NK-92 (cell line): Measurements from ENCODE around the gene VAV3.

Source experiments
- DNase-seq: peaks from one replicate; lab custom pipeline; 2025; ENCODE audit not compliant: unreplicated experiment; lab: John Stamatoyannopoulos, UW

The VAV3 gene

DNA sequence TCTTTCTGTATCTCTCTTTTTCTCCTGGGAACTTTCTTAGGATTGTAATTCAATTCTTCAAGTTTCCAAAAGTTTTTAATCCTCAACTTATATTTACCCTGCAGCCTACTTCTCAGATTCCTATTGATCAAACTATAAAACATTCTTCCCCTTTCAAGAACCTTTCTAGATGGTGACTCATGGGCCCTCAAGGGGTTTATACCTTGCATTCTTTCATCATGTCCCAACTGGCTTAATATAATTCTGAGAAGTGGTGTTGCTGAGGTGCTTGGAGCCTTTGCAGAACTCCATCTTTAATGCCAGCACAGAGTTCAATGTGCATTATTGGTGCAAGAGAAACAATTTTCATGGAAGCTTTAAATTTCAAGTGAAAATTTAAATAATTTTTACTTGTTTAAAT lies 273.4 kb downstream of the VAV3 start:
- DNase-seq = no peak

DNA sequence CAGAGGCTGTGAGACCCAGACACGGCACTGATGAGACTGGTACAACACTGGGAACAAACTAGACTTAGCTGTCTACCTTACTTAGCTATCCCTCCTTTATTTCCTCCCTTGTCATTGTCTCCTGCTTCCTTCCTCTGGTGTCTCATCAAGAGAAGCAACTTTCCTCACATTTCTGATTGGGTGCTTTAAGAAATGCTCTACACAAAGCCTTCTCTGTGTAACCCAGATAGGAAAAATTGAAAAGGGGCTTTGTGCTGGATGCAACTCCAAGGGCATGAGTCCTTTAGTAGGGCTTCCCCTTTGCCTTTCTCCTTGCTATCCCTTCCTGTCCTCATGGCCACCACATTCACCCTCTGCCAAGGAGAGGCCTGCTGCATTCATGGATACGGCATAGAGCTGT lies 274.5 kb downstream of the VAV3 start:
- no peak for DNase-seq

DNA sequence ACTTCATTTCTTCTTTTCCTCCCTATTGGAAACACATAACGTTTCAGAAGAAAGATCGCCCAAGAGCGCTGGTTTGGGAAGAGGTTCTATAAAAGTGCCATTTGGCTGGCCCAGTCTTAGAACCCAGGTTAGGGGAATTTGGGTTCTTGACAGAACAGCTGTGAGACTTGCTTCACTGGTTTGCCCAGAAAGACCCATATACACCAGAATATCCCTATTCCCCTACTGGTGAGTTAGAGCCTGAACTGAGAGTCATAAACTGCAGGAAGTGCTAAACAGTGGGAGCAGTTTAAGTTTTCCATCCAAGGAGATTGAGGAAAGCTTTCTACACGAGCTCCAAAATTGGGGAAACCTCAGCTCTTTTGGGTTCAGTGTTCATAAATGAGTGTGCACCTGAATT lies 275.2 kb downstream of the VAV3 start:
- DNase-seq = no peak

DNA sequence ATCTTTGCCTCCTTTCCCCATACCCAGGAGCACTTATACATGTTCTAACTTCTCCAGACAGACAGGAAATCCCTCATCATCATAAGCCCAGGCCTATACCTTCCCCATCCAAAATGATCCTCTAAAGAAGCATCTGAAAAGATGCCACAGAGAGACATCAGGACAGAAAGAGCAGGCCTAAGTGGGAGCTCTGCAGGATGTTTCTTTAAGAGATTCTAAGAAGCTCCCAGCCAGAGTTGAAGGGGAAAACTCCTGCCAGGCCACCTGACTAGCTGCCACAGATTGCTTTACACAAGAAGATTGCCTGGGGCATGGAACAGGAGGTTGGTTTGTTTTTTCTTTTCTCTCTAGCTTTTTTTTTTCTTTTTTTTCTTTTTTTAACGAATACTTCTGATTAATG lies 275.8 kb downstream of the VAV3 start:
- DNase-seq = no peak

DNA sequence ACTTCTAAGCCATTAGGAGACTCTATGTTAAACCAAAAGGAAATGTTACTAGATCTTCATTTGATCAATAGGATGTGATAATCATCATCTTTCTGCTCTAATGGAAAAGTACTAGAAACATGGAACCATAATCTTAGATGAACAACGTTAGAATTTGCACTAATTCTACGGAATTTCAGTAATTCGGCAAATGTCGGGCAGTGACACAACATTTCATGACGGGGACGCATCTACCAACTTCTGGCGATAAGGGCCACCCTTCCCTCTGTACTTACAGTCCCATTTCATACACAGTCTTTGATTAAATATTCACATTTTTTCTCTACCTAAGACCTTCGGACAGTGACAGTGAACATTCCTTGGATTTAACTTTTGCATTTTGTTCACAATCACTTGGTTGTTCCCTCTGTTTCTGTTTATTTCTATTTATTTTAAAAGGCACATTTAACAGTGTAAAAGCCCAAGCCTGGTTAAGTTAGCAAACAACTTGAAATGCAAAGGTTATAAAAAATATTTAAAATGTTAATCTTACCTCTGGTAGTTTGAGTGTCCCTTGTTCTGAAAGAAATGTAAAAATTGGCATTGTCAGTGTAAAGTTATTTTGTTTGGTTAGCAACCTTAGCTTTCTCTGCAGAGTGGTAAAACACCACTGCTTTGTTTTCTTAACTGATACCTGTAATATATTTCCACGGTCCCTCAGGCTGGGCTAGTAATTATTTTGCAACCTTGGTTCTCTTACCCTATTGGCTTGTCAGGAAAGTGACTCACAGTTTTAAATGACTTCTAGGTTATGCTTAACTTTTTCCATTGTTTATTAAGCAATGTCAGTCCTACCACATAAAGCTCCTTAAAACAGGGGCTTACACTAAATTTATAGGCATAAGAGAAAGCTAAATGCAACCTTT lies 276.9 kb downstream of the VAV3 start:
- DNase-seq = no peak

DNA sequence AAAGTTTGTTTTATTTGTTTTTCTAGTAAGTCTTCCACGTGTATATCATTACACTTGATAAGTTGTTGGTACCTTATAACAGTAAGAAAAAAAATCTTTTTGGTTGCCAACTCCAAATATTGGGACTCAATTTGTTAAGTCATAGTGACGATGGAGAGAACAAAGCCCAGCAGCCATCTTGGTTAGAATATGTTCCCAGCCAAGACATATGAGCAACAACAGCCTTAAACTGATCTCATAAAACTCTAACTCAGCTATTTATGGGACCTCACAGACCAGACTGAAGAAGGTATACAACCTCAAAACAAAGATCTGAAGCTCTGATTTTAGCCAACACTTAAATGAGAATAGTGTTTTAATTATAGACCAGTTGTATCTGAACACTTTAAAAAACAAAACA lies 281.3 kb downstream of the VAV3 start:
- DNase-seq = no peak

DNA sequence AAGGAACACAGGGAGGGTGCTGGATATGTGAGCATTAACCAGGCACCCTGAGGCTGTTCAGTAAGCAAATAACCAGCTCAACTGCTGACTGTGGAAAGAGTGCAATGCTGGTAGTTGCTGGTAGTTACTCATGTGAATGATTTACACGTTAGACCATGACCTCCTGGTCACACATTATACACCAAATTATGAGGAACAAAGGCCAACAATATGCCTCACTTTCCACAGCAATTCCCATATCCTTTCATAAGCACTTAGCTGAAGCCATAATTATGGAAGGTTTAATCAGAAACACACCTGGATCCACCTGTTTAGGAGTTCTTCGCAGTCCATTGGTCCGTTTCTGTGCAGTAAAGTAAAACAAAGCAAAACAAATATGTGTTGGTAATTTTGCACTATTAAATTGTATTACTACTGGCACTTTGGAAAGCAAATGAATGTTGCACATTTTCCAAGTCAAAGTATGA lies 281.8 kb downstream of the VAV3 start:
- no peak for DNase-seq

DNA sequence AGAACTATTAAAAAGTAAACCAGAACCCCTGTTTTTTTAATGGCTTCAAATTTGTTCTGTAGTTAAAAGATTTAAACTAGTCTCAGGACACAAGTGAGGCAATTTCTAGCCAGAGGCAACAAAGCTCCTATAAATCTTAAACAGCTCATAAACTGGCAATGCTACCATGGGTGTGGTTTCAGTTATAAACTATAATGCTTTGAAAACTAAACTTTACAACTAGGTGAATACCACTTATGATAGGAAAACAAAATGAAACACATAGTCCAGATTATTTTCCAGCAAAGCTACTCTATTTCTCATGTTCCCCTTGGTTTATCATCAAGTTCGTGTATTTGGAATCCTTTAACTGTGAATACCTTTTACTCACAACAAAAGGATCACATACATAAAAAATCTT lies 282.5 kb downstream of the VAV3 start:
- no peak for DNase-seq

DNA sequence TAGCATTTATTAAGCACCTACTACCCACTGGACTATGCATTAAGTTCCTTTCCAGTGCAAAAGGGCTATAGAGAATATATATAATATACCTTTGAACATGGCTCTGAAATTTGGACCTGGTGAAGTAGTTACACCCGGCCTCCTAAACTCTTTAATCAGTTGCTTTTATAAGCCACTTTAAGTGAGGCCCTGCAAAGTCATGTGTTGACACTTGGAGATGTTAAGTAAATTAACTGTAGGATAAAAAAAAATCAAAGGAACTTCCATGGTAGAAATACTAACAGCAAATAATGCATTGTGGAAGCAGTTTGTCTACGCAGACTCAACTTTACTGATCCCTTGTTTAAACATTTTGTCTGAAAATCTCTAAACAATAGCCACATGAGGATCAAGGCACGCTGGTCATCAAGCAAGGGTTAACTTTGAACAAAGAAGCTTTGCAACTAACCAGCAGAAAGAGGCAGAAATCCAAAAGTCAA lies 283.9 kb downstream of the VAV3 start:
- DNase-seq = no peak

DNA sequence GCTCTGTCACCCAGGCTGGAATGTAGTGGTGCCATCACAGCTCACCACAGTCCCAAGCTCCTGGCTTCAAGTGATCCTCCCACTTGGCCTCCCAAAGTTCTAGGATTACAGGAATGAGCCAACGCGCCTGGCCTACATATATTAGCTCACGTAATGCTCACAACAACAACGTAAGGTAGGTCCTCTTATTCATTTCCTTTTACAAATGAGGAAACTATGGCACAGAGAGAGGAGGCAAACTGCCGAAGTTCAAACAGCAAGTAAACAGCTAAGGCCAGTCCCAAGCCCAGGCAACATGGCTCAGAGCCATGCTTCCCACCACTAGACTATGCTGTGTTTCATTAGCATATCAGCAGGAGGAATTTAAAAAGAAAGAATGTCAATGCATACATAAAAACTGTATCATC lies 284.4 kb downstream of the VAV3 start:
- DNase-seq = no peak

DNA sequence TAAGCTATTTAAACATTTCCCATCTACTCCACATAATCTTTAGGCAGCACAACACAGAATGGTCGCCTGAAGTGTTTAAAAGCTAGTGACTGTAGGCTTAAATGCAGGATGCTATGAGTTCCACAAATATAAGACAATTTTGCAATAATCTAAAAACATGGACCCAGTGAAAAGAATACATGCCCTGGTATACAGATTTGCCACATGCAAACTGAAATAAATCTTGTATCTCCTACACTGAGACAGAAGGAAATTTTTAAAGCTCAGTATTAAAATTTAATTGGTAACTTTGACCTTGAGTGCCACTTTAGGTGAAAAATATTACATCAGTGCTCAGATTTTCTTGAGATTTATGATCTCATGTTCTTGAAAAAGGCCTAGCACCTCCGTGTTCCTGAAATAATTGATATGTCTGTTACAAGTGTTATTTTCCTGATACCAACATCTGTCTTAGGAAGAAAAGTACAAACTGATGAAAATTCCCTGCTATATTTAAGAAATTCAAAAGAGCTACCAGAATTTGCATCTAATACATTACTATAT lies 285.5 kb downstream of the VAV3 start:
- DNase-seq = no peak

DNA sequence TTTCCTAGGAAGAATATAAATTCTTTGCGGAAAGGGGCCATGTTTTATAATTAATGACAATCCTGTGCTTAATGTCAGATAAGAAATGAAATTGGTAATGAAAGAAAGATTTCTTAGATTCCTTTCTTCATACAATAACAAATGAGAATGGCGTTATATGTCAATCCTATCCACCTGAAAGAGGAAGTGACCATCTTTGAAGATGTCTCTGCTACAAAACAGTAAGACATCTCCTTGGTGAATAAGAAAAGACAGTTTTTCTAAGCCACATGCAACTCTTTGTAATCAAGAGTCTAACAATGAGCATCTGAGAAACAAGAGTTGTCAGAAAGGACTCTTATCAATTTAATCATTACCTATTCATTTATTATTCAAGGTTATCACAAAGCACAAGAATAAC lies 286.0 kb downstream of the VAV3 start:
- no peak for DNase-seq

DNA sequence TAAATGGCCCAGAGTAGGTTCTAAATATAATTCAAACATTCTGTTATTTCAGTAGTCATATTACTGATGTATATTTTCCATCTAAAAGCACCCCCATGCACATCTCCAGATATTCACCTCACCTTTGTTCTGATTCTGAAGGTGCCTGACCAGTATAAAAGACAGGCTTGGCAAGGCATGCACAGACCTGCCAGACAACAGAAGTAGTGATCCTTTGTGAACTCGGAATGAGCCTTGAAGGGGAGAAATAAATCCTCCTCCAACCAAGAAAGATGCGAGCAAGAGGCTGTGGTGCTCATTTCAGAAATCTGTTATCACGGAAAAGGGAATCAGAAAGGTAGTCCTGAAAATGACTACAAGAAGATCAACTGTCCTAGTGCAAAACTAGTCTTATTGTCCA lies 287.3 kb downstream of the VAV3 start:
- DNase-seq = no peak

DNA sequence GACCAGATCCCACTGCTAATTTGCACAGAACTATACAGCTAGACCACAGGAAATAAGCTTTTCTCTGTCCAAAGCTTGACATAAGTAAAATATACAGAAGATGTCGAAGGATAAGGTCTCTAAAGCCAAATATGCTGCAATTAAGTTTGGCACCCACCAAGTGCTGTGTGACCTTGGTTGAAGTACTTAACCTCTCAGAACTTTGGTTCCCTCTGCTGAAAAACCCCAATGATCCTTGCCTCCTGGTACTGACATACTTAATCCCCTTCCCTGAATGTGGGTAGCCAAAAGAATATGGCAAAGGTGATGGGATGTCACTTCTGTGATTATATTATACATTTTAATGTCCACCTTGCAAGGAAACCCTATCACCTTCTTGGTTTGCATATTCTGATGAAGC lies 290.5 kb downstream of the VAV3 start:
- DNase-seq = no peak

DNA sequence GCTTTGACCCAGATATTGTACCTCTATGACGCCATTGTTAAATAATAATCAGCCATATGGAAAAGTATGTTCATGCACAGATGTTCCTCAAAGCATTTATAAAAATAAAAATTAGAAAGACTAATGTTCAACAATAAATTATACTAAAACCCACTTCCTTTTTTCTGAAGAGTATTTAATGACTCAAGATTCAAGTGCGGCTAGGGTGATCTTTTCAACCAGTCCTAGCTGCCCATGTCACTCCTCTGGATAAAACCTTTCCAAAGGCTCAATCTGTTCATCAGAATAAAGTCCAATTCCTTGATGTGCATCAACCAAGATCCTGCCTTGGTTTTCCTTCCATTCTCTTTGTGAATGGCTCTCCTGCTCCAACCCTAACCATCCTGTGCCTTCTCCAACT lies 292.0 kb downstream of the VAV3 start:
- no peak for DNase-seq

DNA sequence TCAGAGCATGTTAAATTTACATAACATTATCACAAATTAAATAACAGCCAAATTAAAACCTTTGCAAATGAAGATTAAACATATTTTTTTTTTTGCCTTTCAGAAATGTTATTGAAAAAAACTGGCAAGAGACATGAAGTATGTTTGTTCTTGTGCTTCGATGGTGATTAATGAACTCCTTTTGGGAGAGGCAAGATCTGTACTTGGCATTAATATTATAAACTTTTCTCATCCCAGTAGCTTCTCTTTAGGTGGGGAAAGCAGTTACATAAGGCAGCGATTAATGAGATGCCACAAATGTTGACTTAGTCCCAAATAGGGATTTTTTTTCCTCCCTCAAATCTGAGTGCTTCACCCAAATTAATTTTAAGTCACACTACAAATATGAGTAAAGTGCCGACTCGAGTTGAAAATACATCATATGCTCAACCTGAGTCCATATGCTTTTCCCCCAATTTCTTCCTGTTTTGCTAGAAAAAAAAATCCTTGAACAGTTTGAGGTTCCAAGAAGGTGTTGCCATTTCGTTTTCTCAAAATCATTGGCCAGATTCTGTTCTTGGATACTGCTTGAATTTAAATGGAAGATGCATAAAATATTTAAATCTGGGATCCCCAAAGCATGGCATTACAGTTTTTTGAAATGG lies 294.5 kb downstream of the VAV3 start:
- DNase-seq = no peak

DNA sequence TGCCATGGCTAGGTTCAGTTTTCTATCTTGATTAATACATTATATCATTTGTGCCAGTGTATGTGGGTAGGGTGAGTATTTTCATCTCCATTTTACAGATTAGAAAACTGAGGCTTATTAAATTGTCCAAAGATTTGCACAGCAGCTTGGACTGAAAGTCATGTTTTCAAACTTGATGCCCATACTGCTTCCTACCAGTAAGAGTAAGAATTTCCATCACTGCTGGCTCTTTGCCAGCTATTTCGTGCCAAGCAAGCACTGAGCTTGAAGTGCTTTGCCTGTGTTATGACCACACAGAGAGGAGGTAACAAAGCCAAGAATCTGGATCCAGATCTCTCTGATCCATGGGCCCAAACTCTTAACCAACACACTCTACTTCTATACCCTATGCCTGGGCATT lies 295.0 kb downstream of the VAV3 start:
- DNase-seq = no peak

DNA sequence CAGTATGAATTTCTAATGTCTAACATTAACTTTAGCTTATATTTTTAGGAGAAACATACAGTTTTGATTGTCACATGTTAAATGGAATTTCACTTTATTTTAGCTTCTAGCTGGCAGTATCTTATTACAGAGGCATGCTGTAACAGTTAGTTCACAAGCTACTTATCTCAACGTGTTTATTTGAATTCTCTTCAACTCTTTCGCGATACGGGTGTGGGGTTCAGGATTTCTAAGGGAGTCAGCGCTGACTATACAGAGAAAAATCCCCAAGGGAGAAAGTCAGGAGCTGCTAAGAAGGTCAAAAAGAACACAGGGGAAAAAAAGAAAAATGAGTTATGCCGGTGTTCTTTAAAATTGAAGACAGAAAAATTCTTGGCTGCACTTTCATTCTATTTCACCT lies 296.2 kb downstream of the VAV3 start:
- no peak for DNase-seq

DNA sequence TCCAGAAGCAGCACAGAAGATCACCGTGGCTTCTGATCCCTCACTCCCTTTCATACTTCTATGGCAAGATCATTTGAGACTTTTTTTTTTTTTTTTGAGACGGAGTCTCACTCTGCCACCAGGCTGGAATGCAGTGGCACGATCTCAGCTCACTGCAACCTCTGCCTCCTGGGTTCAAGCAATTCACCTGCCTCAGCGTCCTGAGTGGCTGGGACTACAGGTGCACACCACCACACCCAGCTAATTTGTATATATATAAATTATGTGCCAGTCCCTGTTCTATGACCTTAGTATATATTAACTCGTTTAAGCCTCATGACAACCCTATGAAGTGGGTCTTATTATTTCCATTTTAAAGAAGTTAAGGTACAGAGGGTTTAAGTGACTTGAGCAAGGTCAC lies 298.5 kb downstream of the VAV3 start:
- no peak for DNase-seq

DNA sequence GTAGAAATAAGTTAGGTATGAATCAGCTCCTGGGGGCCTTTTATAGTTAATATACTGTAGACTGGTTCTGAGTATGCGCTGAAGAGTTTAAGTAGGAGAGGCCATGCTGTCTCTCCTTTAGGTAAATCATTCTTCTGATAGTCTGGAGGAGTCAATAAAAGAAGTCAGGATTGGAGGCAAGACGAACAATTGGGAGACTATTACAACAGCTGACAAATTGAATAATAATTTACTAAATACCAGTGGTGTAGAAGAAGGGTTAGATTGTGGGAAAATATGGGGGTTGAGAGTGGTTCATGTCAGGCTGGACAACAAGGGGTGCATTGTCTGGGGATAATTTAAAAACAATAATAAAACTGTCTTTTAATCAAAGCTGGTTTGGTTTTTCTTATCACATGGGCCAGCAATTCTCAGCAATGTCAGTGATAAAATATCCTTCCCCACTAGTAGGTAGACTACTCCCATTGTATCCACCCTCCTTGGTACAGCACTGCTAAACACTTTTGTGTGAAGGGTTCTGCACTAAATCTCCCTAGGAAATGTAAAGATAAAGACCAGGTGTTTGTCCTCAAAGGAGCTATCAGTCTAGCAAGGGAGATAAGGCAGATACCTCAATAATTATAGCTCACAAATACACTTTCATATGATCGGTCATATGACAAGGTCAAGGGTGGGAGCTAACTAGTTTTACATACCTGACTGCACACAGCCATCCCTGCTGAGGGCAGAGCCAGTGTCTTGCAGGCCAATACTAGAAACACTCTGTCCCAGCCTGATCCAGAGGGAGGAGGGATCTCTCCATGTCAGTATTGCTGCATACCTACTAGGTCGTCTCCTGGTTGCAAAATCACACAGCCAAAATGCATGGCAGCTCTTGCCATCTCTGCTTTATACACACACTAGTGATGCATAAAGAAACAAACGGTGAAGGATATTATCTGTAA lies 299.7 kb downstream of the VAV3 start:
- DNase-seq = no peak

DNA sequence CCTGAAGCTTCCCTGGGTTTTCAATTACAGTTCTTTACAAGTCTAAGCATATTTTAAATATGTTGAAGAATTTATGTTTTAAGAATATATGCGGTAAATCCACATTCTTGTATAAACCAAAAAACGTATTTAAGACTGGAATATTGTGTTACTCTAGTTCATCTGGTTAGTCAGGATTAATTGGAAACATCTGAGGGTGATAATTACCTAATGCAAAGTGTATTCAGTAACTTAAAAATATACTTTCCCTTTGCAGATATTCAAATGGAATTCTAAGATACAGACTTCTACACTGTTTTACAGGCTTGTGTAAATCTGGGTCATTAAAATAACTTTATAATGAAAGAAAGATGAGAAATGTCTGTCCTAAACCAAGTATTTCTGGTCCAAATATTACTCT lies 302.0 kb downstream of the VAV3 start:
- no peak for DNase-seq
